Activated CD4-positive, alpha-beta T cell treated with anti-CD3 and anti-CD28 coated beads, Interleukin-2, amount 50 U/mL, for 16 hours (primary cell): Measurements from ENCODE around the gene PTGES3L.
"Not testable (repeated sequence)": the region's sequence is repeated elsewhere in the genome, so short reads cannot be mapped to it uniquely, and the experiment has no call there.

Experiments used
- DNase-seq: peaks from one replicate; pipeline ENCODE4 v3.0.0-alpha.2; 2020

The PTGES3L gene

GRCh38 chr17:43014020-43014648 is 34.3 kb upstream of the PTGES3L start:
- DNase-seq, result no peak

GRCh38 chr17:43013296-43013695 is 33.4 kb upstream of the PTGES3L start:
- DNase-seq, result no peak

- DNase-seq, result no peak
Measured at GRCh38 chr17:43011728-43012472, 32.0 kb upstream of the PTGES3L start.

GRCh38 chr17:43010667-43011308 is 30.9 kb upstream of the PTGES3L start:
- no peak for DNase-seq

- peak; percentile 92 for DNase-seq
Measured at GRCh38 chr17:43006639-43007551, 27.0 kb upstream of the PTGES3L start, which contains the start of gene IFI35. TSS of gene IFI35 (plus strand) at chr17:43006784. CDS start at chr17:43006948, 164 bp downstream.

GRCh38 chr17:43003542-43004172 is 23.8 kb upstream of the PTGES3L start:
- DNase-seq, result no peak

- not testable (repeated sequence) for DNase-seq
Measured at GRCh38 chr17:43000894-43001293, 21.0 kb upstream of the PTGES3L start.

- no peak for DNase-seq
Measured at GRCh38 chr17:42999003-42999525, 19.2 kb upstream of the PTGES3L start.

- peak; percentile 99 for DNase-seq
Measured at GRCh38 chr17:42997984-42998938, 18.4 kb upstream of the PTGES3L start, which contains the start of gene RPL27. TSS of gene RPL27 (plus strand) at chr17:42998419. CDS start at chr17:42998751, 332 bp downstream.

- DNase-seq, result no peak
Measured at GRCh38 chr17:42997390-42997983, 17.6 kb upstream of the PTGES3L start.

GRCh38 chr17:42993913-42994312 is 14.0 kb upstream of the PTGES3L start:
- DNase-seq, result not testable (repeated sequence)

GRCh38 chr17:42992872-42993271 is 13.0 kb upstream of the PTGES3L start:
- no peak for DNase-seq

GRCh38 chr17:42991471-42991870 is 11.6 kb upstream of the PTGES3L start:
- DNase-seq, result no peak

- DNase-seq, result no peak
Measured at GRCh38 chr17:42989726-42990652, 10.1 kb upstream of the PTGES3L start.

- no peak for DNase-seq
Measured at GRCh38 chr17:42989141-42989540, 9.3 kb upstream of the PTGES3L start.

- DNase-seq, result no peak
Measured at GRCh38 chr17:42985225-42985624, 5.3 kb upstream of the PTGES3L start.

- no peak for DNase-seq
Measured at GRCh38 chr17:42982266-42982665, 2.4 kb upstream of the PTGES3L start.

GRCh38 chr17:42980766-42981397 is 1.0 kb upstream of the PTGES3L start:
- DNase-seq, result peak; percentile 77
